HG03064 (cell line): ENCODE measurements around the gene JAKMIP1.

Source experiments
- ATAC-seq: cut with Tn5 transposase; IDR thresholded peaks from one replicate; pipeline ENCODE4 v1.9.1; 2021; ENCODE audit warnings: low read depth; ENCODE audit not compliant: unreplicated experiment

JAKMIP1 gene

DNA sequence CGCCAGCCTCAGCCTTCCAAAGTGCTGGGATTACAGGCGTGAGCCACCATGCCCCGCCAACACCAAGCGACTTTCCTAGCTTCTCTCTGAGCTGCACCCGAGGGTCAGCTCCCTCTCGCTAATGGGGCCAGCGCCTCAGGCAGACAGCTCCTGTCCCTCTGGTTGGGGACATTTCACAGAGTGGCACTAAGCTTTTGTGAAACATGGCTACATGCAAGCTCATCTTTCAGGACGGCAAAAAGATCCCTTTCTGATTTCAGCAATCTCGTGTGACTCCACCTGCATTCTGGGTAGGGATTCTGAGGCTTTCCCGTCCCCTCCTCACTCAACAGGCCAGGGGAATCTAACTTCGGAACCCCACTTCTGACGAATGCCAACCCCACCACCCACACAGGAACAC, 151.1 kb downstream of the JAKMIP1 start:
- no peak for ATAC-seq

DNA sequence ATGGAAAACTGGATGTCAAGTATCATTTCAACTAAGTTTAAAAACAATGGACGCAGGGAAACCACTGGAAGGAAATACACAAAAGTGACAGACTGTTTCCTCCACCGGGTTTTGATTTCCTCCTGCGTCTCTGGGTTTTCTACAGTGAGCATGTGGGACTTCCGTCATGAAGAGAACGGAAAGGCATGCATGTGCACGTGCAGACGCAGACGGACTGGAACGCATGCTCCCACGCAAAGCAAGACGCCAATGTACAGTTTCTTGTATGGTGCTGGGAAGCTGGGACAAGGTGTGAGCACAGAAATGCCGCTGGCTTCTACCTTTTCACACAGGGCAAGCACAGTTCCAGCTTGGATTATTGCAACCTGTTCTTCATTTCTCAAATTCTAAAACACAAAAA, 151.8 kb downstream of the JAKMIP1 start:
- ATAC-seq = no peak

DNA sequence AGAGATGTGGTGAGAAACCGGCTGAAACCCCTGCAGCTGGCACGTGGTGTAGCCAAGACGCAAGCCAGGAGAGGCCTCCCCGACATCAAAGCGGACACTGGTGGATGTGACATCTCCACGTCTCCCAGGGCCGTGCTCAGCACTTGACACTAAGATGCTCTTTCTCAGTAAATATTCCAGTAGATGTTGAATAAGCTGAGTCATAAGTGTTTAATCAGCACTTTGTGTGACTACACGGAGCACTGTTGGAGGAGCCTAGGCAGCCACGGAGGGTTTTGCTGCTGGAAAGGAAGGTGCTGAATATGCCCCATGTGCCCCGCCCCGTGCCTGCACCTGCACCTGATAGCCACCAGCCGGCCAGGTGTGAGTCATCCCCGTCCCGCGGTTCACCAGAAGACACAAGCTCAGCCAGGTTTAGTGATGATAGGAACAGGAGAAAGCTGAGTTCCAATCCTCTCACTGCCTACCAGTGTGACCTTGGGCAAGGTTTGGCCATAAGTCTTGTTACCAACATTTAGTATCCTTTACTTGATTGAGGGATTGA, 153.1 kb downstream of the JAKMIP1 start:
- no peak for ATAC-seq

DNA sequence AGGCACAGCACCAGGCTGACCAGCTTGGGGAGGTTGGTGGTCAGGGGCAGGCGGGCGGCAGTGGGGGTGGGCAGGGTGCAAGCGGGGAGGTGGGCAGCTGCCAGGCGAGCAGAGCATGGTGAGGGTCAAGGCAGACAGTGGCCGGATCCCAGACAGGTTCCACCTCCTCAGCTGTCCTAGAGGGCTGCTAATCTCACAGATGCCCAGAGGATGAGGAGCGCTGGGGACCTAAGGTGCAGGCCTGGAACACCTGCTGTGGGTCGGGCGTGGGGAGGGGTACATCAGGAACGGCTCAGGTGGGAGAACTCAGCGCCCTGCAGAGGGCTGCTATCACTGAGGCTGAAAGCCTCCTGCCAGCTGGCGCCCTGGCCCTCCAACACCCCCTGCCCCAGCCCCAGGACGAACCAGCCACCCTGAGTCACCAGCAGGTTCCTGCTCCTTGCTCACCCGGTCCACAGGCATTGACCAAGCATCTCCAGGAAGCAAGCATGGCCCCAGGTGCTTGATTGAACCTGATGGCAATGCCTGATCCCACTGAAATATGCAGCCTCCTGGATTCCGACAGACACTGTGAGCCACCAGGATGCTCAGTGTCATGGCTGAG, 153.7 kb downstream of the JAKMIP1 start:
- no peak for ATAC-seq

DNA sequence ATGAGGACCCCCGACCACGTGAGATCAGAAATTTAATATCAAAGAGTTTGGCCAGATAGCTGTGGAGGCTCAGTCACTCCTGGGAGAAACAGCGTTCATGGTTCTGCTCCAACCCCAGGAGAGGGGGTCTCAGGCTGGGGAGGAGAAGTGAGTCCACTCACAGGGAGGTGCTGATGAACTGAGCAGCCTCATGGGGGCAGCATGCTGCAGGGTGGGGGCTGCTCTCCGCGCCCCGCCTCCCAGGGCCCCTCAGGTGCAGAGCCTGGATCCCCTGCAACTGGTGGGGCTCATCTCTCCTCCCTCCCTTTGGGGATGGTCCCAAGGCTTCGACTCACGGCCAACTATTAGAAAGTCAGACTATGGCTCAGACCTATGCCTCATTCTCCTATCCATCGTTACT, 155.5 kb downstream of the JAKMIP1 start:
- ATAC-seq = no peak

DNA sequence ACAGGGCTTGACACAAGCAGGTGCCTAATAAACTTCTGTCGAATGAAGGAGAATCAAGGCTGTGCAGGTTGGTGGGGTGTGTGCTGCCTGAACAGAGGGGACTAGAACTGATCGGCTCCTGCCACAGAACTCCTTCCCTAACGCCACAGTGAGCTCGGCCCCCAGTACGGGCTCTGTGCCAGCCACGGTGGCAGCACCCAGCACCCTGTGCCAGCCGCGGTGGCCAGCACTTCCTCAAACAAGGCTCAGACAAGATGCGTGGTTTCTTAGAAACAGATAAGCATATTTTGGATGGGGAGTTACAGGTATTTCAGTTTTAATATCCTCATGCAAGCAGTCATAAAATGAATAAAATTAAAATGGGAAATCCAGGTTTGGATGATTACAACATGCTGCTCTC, 156.1 kb downstream of the JAKMIP1 start:
- ATAC-seq = no peak

DNA sequence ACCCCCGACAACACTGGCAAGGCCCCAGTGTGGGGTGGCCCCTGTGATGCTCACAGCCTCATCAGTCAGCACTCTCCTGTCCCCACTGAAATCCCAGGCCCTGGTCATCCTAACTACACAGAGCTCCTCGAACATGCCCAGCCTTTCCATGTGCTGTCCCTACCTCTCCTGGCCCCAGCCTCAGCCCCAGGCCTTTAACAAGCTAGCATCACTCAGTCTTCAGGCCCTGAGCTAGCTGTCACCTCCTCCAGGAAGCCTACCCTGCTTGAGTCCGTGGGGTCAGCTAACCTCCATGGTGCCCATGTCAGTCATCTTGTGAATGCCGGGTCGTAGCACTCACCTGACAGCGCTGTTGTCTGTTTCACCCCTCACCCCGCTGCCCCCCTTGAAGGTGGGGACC, 156.5 kb downstream of the JAKMIP1 start:
- no peak for ATAC-seq

DNA sequence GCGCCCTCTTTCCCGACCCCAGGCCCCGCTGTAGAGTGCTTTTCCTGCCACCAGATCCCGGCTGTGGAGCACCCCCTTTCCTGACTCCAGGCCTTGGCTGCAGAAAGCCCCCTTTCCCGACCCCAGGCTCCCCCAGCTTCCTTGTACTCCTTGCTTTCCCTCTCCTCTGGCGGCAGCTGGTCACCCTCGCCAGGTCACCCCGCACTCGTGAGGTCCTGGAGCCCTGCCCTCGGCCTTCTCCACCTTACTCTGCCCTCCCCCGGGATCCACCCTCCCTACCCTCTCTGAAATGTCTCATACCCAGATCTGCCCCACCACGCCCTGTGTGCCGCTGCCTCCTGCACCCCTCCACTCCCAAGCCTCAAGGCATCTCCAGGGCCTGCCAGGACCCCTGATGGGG, 157.2 kb downstream of the JAKMIP1 start:
- ATAC-seq = no peak

DNA sequence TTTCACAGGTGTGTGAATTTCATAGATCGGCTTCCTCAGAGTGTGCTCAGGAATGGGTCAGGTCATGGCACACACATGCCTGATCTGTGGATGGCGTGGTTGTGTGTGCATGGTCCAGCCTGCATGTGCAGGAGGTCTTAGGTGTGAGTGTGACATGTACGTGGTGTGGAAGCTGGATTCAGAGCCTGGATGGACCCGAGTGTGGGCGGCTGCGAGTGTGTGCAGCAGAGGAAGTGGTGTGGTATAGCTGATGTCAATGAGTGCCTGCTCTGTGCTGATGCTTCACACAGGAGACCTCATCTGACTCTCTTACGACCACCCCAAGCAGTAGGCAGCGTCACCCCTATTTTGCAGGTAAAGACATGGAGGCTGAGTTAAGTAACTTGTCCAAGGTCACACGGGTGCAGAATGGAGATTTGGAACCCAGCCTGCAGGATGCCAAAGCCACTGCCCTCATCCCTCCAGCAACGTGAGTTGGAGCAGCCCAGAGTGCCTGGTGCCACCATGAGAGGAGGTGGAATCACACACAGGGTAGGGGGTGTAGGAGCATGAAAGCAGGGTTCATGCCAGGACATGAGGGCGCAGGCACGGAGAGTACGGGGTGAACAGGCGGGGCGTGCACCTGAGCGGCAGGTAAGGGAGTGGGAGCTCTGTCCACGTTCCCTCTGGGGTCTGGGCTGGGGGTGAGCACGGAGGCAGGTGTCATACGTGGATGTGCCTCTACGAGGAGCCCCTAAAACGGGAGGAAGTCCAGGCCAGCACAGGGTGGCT, 157.9 kb downstream of the JAKMIP1 start:
- no peak for ATAC-seq

DNA sequence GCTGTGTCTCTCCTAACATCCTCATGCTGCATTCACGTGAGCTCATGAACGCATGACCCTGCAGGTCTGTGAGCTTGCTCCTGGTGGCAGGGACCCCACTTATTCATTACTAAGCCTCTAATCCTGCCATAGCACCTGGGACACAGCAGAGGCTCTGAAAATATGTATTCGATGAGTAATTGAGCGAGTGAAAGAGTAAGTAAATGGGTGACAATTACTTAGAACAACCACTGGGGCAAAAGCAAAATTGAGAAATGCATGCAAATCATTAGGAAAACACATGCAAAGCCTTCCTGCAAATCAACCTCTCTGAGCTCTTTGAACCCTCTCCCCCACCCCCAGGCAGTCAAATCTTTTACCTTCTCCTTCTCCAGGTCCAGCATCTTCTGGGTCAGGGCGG, 158.5 kb downstream of the JAKMIP1 start:
- no peak for ATAC-seq

DNA sequence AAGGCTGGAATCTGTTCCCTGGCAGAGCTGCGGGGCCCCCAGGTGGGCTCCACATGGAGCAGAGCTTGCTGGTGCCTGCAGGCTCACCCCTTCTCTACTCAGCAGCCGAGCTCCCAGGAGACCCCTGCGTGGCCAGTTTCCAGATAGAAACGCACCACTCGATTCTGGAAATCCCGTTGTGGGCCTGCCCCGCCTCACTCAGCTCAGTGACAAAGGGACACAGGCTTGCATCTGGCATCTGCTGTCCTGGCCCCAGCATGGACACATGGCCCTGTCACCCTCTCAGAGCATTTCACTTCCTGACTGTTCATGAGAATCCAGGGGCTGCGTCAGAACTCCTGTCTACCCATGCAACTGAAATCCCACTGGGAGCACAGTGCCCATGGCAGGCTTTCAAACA, 161.6 kb downstream of the JAKMIP1 start:
- ATAC-seq = no peak

DNA sequence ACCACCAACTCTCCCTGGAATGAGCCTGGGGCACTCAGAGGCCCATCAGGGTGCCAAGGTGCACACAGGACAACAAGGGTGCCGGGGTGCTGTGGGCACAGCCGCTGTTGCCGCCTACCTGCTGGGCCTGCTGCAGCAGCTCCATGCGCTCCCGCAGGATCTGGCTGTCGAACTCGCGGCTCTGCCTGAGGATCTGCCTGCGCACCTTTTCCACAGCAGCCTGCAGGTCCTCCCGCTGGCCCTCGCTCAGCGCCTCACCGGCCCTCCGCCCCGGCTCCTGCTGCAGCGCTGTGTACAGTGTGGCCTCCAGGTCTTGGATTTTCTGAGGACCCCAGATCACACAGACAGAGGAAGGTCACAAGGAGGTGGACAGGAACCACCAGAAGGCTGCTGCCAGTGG, 164.6 kb downstream of the JAKMIP1 start:
- ATAC-seq = no peak

DNA sequence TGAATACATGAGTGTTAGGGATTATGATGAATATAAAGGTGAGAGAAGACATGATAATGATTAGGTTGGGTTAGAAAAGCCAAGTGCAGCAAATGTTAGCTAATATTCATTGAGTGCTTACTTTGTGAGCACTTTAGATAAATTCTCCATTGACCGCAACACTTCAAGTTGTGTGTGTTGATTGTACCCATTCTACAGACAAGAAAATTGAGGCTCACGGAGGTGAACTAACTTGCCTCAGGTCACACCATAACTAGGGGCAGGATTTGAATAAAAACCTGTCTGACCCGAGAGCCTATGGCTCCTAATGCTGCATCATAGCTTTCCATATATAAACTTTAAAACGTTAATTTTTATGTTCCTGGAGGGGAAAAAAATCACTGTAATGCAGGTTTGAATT, 167.0 kb downstream of the JAKMIP1 start:
- ATAC-seq = no peak

DNA sequence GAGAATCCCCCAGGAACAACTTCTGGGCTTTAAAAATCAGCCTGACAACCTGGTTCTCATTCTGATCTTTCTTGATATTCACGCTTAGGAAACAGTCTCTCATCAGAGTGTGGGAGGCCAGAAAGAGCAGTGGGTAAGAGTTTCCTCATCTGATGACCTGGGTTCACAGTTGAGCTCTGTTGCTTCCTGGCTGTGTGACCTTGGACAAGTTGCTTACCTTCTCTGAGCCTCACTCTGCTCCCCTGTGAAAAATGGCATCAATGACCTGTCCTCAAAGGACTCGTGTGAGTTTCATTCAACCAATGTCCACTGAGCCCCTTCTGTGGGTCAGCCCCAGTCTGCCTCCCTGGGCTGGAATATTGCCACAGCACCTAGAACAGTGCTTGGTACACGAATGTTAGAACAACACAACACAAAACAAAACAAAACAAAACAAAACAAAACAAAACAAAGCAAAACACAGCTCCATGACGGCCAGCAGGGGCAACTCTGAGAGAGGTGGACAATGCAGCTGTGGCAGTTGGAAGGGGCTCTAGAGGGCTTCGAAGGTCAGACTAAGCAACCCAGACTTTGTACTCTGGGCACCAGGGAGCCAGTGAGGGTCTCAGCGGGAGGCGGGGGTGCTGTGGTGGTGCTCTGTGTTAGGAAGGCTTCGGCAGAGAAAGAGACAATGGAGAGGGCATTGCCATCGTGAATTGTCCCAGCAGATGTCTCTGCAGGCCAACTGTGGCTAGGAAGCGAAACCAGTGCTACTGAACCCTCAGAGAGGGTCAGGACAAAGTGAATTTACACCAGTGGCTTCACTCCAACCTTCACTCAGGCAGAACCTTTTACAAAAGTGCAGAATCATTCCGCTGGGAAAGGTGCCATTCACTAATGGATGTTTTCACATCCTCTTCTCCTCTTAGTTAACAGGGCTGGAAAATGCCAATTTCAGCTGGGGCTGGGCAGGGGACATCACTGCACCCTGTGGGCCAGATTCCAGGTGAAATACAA, 167.8 kb downstream of the JAKMIP1 start:
- no peak for ATAC-seq

DNA sequence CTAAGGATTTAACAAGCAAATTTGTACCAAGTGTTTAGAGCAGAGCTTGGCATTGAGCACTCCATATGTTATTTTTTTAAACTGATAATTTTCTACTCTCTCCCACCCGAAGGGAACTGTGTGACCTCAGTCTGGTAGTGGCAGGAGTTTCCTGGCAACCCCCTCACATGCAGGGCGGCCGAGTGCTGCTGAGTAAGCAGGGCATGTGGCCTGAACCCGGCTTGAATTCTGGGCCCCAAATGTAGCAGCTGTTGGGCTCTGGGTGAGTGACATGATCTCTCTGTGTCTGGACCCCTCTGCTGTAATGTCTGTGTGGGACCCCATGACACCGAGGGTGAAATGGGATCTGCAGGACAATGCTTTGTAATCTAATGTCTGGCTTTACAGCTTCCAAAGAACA, 168.5 kb downstream of the JAKMIP1 start:
- no peak for ATAC-seq

DNA sequence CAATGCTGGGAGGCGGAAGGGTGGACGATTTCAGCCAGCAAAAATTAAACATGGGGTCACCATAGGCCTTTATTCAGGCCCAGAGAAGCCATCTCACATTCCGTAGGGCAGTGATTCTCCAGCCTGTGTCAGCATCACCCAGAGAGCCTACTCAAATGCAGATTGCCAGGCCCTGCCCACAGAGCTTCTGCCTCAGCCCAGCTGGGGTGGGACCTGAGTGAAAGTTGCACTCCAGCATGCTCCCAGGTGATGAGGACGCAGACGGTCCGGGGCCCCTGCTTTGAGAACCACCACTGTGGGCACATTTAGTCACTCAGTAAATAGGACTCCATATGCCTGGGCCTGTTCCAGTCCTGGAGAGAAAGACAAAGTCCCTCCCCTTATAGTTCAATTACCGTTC, 169.7 kb downstream of the JAKMIP1 start:
- no peak for ATAC-seq

DNA sequence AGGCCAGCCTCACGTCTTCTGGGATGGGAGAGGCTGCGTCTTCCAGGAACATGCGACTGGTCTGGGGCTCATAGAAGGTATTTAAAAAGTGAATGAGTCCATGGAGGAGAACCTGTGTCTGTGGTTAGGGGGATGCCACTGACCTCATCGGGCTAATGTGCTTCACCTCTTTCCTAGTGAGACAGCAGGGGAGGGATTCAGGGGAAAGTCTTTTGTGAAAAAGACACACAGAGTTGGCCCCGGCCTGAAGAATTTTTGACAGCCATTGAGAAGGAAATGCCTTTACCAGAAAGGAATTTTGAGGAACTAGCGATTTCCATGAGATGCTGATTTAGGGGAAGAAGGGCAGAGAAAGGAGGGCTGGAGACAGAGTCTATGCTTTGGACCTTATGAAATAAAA, 171.1 kb downstream of the JAKMIP1 start:
- no peak for ATAC-seq

DNA sequence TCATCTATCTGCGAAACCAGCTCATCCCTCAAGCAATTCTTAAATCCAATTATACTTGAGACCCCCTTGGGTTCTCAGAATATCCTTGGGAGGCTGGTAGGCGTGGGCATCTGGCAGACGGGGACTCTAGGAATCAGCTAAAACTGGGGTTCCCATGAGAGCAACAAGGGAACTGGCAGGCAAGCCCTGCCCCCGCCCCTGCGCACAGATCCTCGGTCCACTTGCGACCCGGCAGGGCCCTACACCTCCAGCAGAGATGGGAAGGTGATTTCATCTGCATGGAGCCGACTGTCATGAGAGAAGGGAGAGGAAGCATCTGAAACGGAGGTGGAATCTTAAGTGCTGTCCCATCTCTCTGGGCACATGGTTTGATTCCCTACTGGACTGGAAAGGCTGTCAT, 172.2 kb downstream of the JAKMIP1 start:
- ATAC-seq = no peak

DNA sequence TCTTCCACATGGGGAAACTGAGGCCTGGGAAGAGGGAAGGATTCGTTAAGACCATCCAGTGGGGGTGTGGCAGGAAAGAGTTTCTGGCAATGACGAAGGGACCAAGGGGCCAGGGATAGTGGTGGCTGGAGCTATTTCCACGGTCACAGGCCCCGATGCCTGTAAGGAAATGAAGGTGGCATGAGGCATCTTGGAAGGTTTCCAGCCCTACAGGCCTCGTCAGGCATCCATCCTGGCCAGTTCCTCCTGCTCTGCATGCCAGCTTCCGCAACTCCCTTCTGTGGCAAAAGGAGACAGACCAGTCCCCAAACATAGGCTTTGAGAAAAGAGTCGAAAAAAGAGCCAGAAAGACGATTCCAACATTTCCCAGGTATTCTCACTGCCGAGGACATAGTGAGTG, 173.0 kb downstream of the JAKMIP1 start:
- ATAC-seq = no peak

DNA sequence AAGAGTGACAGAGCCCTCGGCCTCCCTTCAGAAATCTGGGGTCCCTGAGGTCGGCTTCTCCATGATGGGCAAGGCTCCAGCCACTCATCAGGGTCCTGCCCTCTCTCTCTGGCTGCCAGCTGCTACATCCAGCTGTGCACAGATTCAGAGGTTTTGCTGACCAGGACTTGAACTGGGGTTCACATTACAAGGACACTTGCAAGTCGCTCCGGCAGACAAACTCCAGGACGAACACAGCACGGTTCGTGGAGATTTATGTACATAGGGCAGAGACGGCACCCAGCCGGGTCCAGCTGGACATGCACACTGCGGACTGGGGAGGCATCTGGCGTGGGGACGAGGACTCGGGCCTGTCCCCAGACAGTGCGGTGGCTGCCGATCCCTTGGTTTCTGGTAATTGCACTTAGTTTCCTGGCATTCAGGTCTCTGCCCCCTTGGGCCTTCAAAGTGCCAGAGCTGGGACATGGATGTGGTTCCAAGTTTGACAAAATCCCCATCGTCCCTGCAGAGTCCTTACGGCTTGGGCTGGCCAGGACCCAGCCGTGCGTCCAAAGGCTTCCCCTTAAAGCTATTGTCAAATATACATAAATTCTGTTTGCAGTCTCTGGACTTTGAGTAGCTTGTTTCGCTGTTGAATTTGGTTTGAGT, 175.9 kb downstream of the JAKMIP1 start:
- ATAC-seq = no peak

DNA sequence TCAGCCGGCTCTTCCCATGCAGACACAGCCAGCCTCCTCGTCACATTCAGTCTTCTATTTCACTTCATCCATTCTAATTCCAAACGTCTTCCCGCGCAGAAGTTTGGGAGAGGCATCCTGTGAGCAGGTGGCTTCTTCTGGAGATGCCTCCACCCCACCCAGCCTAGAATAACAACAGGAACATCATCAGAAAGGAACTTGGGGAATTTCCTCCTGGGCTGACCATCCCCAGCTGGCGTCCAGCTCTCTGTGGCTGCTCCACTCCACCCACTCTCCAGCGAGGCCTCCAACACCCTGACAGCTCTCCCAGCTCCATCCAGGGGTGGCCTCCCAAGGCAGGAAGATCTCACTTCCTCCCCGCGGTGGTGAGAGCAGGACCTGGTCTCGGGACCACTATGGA, 176.6 kb downstream of the JAKMIP1 start:
- no peak for ATAC-seq
